Stimulated activated CD4-positive, alpha-beta T cell treated with anti-CD3 and anti-CD28 coated beads, Interleukin-1b, Interleukin-23, amount 100 ng/mL, for 24 hours (primary cell): ENCODE data around the gene MT1A.
"Not testable (repeated sequence)": the region's sequence is repeated elsewhere in the genome, so short reads cannot be mapped to it uniquely, and the experiment has no call there.

Experiments used
- DNase-seq, 4 experiments: peaks; one replicate each; pipeline ENCODE4 v3.0.0-alpha.2; 2020; ENCODE audit warnings: low read depth in 4 of 4, low spot score in 1 of 4

MT1A gene

GRCh38 chr16:56652600-56652999, 14.1 kb downstream of the MT1A start:
- DNase-seq, result no peak

- no peak for DNase-seq
Measured at GRCh38 chr16:56653218-56653617, 14.8 kb downstream of the MT1A start.

GRCh38 chr16:56657555-56658326, 19.3 kb downstream of the MT1A start, which contains the start of gene MT1F:
Gene MT1F (plus strand): TSS chr16:56657959. CDS start chr16:56658059, 100 bp downstream.
- peak in 3 of 4 experiments; percentile 51 to 67 (median 63) for DNase-seq

GRCh38 chr16:56658327-56658875, 19.9 kb downstream of the MT1A start:
- no peak for DNase-seq

- DNase-seq, result no peak
Measured at GRCh38 chr16:56662357-56663354, 24.2 kb downstream of the MT1A start.

- DNase-seq, result no peak
Measured at GRCh38 chr16:56664506-56664905, 26.0 kb downstream of the MT1A start.

- DNase-seq, result not testable (repeated sequence)
Measured at GRCh38 chr16:56665286-56666261, 27.1 kb downstream of the MT1A start.

GRCh38 chr16:56667581-56668571, 29.4 kb downstream of the MT1A start, which contains the start of gene MT1G:
Gene MT1G (minus strand): TSS chr16:56668065. CDS start chr16:56667993, 72 bp downstream.
- no peak for DNase-seq

- DNase-seq, result no peak
Measured at GRCh38 chr16:56669005-56669839, 30.8 kb downstream of the MT1A start, which contains the start of gene MT1H. Gene MT1H (plus strand): TSS chr16:56669814. CDS start chr16:56669885, 71 bp downstream.

GRCh38 chr16:56669840-56670619, 31.6 kb downstream of the MT1A start:
- no peak for DNase-seq

GRCh38 chr16:56670620-56670934, 32.1 kb downstream of the MT1A start:
- DNase-seq, result no peak

- not testable (repeated sequence) for DNase-seq
Measured at GRCh38 chr16:56671691-56672090, 33.2 kb downstream of the MT1A start.

GRCh38 chr16:56672171-56672570, 33.7 kb downstream of the MT1A start:
- not testable (repeated sequence) for DNase-seq

- DNase-seq, result no peak
Measured at GRCh38 chr16:56672761-56673536, 34.5 kb downstream of the MT1A start.

- no peak for DNase-seq
Measured at GRCh38 chr16:56673921-56674320, 35.5 kb downstream of the MT1A start.

- DNase-seq, result not testable (repeated sequence)
Measured at GRCh38 chr16:56674570-56674969, 36.1 kb downstream of the MT1A start.
